ENCODE results near the gene MAGI2. TPM values are rescaled to one million over a fixed set of nuclear protein-coding genes. Genes with fewer than 3 reads are reported as not detected.

The MAGI2 gene
- total RNA-seq, 1 donor = 18.8 TPM

- Histone ChIP-seq H3K79me2 (ENCODE audit: insufficient read depth, low read length) (no peaks in the 10 kb centered on the region), H2AFZ (ENCODE audit: low read length) (no peak overlapping the region), H3K4me3 (ENCODE audit: insufficient read depth, low read length) (no peak overlapping the region), H3K9me3 (ENCODE audit: low read depth, low read length) (no peaks in the 10 kb centered on the region), H4K20me1 (ENCODE audit: insufficient read depth, low read length) (no peaks in the 10 kb centered on the region), H3K4me1 (ENCODE audit: insufficient read depth, low read length) (no peaks in the 10 kb centered on the region), H3K36me3 (ENCODE audit: insufficient read depth, low read length) (no peaks in the 10 kb centered on the region), H3K27ac (ENCODE audit: low read depth, low read length) (no peak overlapping the region), H3K27me3 (ENCODE audit: insufficient read depth, low read length) (no peaks in the 10 kb centered on the region), H3K4me2 (ENCODE audit: insufficient read depth, low read length) (no peak overlapping the region)
- TF ChIP-seq CTCF (IDR thresholded peaks at IDR 0.05; ENCODE audit: extremely low read depth, low read depth, low read length) = no peak
- DNase-seq (ENCODE audit: insufficient read length, low spot score, missing footprints) = no peak
Observed at GRCh38 chr7:78492146-78492545, 961.3 kb downstream of the MAGI2 start.

- H4K20me1 ChIP-seq (ENCODE audit: insufficient read depth, low read length) = no peaks in the 10 kb centered on the region
- no peaks in the 10 kb centered on the region for H3K9me3 ChIP-seq (ENCODE audit: low read depth, low read length)
- no peaks in the 10 kb centered on the region for H3K79me2 ChIP-seq (ENCODE audit: insufficient read depth, low read length)
- no peaks in the 10 kb centered on the region for H3K27me3 ChIP-seq (ENCODE audit: insufficient read depth, low read length)
- H3K4me3 ChIP-seq (ENCODE audit: insufficient read depth, low read length) = no peak overlapping the region
- H3K4me1 ChIP-seq (ENCODE audit: insufficient read depth, low read length) = no peaks in the 10 kb centered on the region
- no peak for DNase-seq (ENCODE audit: insufficient read length, low spot score, missing footprints)
- H2AFZ ChIP-seq (ENCODE audit: low read length) = no peak overlapping the region
- H3K4me2 ChIP-seq (ENCODE audit: insufficient read depth, low read length) = no peak overlapping the region
- no peak for TF ChIP-seq CTCF (IDR thresholded peaks at IDR 0.05; ENCODE audit: extremely low read depth, low read depth, low read length)
- no peak overlapping the region for H3K27ac ChIP-seq (ENCODE audit: low read depth, low read length)
- H3K36me3 ChIP-seq (ENCODE audit: insufficient read depth, low read length) = no peaks in the 10 kb centered on the region
Observed at GRCh38 chr7:78490524-78490923, 962.9 kb downstream of the MAGI2 start.

DNA sequence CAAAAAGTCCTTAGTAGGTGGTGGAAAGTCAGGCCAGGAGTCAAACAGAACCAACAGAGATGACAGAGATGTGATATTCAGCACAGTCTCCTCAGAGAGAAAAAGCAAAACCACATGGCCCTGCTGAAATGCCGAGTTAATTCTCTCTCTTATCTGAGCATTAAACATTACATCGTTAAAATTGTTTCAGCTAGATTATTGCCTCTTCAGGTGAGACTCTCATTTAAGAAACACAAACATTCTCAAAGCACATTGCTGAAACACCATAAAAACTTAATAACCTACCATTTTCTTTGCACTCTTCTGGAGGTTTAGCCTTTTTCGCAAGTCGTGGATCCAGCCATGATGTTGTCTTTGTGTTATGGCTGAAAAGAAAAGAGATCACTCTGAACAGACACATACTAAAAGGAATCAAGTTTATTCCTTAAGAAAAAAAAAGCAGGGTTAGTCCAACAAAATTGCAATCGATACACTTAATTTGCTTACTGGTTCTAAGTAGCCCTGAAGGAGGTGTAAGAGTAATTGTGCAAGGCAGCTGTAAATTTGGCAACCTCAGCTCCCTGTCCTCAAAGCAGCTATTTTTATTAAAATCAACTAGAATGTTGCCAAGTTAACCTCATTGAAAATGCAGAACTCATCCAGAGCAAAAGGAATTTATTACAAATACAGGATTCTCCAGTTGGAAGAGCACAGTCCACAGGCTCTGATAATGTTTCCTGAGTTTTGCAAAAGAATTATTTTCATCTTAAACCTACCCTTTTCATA is 963.8 kb downstream of the MAGI2 start:
- Histone ChIP-seq H3K4me1 (ENCODE audit: insufficient read depth, low read length) (no peaks in the 10 kb centered on the region), H3K4me2 (ENCODE audit: insufficient read depth, low read length) (peak overlapping the region; percentile 60), H3K79me2 (ENCODE audit: insufficient read depth, low read length) (no peaks in the 10 kb centered on the region), H3K4me3 (ENCODE audit: insufficient read depth, low read length) (peak overlapping the region; percentile 27), H3K27me3 (ENCODE audit: insufficient read depth, low read length) (no peaks in the 10 kb centered on the region), H3K36me3 (ENCODE audit: insufficient read depth, low read length) (no peaks in the 10 kb centered on the region), H4K20me1 (ENCODE audit: insufficient read depth, low read length) (no peaks in the 10 kb centered on the region), H3K9me3 (ENCODE audit: low read depth, low read length) (no peaks in the 10 kb centered on the region), H2AFZ (ENCODE audit: low read length) (peak overlapping the region; percentile 52), H3K27ac (ENCODE audit: low read depth, low read length) (no peak overlapping the region)
- DNase-seq (ENCODE audit: insufficient read length, low spot score, missing footprints) = no peak
- TF ChIP-seq CTCF (IDR thresholded peaks at IDR 0.05; ENCODE audit: extremely low read depth, low read depth, low read length) = no peak

DNA sequence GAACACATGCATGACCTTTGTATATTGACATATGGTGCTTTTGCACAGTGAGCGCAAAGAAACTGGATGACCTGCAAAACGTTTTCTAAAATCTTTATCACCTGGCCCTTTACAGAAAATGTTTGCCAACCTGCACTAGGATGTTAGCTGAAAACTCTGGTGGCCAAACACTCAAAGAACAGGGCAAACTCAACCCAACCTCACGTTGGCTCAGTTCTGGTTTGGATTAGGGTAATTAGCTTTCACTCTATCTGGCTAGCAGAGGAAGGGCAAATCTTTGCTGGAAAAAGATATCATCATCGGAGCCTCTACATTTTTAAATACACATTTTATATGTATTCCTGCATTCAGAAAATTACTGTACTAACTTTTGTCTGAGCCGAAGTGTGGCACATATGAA is 966.0 kb downstream of the MAGI2 start:
- Histone ChIP-seq H3K9me3 (ENCODE audit: low read depth, low read length) (no peaks in the 10 kb centered on the region), H3K4me2 (ENCODE audit: insufficient read depth, low read length) (no peak overlapping the region), H2AFZ (ENCODE audit: low read length) (no peak overlapping the region), H3K27ac (ENCODE audit: low read depth, low read length) (no peak overlapping the region), H3K36me3 (ENCODE audit: insufficient read depth, low read length) (no peaks in the 10 kb centered on the region), H3K27me3 (ENCODE audit: insufficient read depth, low read length) (no peaks in the 10 kb centered on the region), H3K4me1 (ENCODE audit: insufficient read depth, low read length) (no peaks in the 10 kb centered on the region), H4K20me1 (ENCODE audit: insufficient read depth, low read length) (no peaks in the 10 kb centered on the region), H3K4me3 (ENCODE audit: insufficient read depth, low read length) (no peak overlapping the region), H3K79me2 (ENCODE audit: insufficient read depth, low read length) (no peaks in the 10 kb centered on the region)
- no peak for TF ChIP-seq CTCF (IDR thresholded peaks at IDR 0.05; ENCODE audit: extremely low read depth, low read depth, low read length)
- DNase-seq (ENCODE audit: insufficient read length, low spot score, missing footprints) = no peak

All from osteoblast (primary cell).